GM18873 (cell line): ENCODE results near the gene NOTUM.

Source experiments
- ATAC-seq: cut with Tn5 transposase; IDR thresholded peaks from one replicate; pipeline ENCODE4 v1.9.1; 2021; ENCODE audit warnings: mild to moderate bottlenecking, moderate library complexity, moderate number of reproducible peaks; ENCODE audit not compliant: unreplicated experiment, low FRiP score

The NOTUM gene

GRCh38 chr17:81940538-81941483 is 20.2 kb downstream of the NOTUM start:
- ATAC-seq, result no peak

DNA sequence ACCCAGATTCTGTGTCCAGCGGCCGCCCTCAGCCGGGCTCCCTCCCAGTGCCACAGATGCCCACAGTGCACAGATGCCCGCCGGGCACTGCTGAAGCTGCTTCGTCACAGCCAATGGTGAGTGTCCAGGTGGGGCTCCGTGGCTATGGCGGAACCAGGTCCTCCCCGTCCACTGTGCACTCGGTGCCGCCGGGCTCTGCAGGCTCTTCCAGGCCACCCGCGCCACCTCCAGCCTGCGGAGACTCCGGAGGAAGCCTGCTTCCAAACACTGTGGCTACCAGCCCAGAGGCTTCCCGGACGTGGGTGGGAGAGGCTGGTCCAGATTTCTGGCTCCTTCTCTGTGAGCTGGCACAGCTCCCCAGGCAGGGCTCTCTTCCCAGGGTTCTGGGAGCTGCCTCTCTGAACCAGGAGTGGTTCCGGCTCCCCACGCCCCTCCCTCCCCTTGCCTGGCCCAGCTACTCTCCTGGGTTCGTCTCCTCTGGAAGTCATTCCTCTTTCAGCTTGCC is 21.1 kb downstream of the NOTUM start:
- ATAC-seq, result no peak

- ATAC-seq, result no peak
Observed at GRCh38 chr17:81939218-81939617, 21.8 kb downstream of the NOTUM start.

- no peak for ATAC-seq
Observed at GRCh38 chr17:81935709-81936084, 25.3 kb downstream of the NOTUM start.

DNA sequence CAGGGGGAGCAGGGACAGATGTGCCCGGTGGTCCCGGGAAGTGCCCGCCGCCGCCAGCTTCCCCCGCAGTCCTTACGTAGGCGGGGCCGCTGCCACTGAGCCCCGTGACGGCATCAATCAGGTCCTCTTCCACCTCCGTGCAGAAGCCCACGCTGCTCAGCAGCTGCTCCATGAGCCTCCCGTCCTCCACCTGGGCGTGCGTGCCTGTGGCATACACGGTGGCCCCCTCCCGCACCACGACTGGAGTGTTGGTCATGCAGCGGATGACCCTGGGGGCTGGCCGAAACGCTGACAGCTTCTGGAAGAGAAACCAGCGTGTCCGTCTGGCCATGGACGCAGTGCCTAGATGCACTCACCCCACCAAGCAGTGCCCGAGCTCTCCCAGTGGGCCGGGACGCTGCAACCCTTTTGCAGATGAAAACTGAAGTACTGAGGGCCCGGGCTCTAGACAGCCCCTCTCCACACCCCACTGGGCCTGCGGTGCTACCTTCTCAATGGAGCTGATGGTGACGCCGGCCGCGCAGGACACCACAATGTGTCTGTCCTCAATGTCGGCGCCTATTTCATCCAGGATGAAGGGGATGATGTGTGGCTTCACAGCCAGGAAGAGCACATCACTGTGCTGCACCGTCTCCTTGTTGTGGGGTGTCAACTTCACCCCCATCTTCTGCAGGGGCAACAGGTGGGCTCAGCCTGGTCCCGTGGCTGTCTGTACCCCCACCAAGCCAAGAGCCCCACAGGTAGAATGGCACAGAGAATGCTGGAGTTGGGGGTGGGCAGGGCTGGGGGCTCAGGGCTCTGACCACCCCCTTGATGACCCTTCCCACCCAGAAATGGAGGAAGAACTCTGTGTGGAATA is 25.9 kb downstream of the NOTUM start:
- ATAC-seq, result no peak

DNA sequence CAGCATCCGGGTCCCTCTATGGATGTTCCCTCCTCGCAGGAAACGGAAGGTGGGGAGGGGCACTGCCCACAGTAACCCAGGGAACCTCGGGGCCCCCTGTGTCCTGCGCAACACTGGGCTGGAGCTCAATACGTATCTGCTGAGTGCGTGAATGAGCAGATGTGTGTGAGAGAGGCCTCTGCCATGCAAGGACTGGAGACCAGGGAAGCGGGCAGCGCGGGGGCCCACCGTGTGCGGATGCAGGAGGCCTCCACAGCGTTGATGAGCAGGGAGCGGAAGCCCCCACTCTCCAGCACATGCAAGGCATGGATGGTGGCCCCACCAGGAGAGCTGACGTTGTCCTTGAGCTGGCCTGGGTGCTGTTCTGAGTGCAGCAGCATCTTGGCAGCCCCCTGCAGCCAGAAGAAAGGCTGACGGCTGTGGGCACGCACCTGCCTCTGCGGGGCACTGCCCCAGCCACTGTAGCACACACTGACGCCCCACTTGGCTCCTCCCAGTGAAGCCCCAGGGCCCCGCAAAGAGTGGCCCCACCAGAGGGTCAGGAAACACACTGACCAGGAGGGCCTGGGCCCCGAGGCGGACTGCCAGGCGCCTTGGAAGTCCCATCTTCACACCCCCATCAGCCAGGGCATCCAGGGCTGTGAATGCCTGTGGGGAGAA is 26.8 kb downstream of the NOTUM start:
- no peak for ATAC-seq

GRCh38 chr17:81933178-81933699 is 27.7 kb downstream of the NOTUM start:
- ATAC-seq, result no peak

- ATAC-seq, result no peak
Observed at GRCh38 chr17:81932333-81932983, 28.5 kb downstream of the NOTUM start.

DNA sequence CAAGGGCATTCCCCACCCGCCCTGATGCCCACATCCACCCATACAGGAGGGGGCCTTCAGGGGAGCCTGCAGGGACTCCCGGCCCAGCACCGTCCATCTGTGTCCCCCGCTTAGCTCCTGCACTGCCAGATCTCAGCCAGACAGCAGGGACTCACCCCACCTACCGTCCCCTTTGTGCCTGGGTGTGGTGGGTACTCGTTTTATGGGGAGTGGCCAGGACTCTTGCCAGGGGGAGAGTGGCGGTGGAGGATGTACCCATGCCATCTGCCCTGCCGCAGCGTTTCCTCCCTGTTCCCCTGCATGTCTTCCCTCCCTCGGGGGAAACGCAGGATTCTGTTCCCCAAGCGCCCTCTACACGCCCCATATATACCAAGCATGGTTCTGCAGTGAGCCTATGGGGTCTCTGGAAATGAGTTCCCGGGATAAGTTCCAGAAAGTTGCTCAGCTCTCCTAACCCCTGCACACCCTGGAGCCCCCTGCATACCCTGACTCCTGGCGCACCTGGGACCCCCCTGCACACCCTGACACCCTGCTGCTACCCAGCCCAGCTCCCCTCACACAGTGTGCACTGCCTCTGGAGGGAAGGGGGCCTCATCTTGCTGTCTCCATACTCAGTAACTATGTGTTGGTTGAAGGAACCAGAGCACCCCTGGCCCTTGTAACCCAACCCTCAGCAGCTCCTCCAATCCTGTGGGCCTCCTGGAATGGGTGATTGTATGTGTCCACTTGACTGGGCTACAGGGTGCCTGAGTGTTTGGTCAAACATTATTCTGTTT is 29.2 kb downstream of the NOTUM start:
- ATAC-seq, result no peak

DNA sequence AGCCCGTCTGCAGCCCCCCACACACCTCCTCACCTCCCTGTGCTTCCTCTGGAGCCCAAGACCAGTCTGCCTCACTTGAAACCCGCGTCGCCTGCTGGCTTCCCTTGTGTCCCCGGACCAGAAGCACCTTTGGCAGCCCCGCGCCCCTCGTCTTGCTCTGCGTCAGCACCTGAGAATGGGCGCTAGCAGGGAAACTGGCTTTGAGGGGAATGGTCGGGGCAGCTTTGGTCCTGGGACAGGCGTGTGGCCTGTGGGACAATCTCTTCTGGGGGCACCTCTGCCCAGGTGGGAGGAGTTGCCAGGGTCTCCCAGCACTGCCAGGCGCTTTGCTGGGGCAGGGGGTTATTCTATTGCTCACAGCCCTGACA is 29.8 kb downstream of the NOTUM start:
- ATAC-seq, result no peak

- ATAC-seq, result no peak
Observed at GRCh38 chr17:81930142-81931125, 30.6 kb downstream of the NOTUM start.

DNA sequence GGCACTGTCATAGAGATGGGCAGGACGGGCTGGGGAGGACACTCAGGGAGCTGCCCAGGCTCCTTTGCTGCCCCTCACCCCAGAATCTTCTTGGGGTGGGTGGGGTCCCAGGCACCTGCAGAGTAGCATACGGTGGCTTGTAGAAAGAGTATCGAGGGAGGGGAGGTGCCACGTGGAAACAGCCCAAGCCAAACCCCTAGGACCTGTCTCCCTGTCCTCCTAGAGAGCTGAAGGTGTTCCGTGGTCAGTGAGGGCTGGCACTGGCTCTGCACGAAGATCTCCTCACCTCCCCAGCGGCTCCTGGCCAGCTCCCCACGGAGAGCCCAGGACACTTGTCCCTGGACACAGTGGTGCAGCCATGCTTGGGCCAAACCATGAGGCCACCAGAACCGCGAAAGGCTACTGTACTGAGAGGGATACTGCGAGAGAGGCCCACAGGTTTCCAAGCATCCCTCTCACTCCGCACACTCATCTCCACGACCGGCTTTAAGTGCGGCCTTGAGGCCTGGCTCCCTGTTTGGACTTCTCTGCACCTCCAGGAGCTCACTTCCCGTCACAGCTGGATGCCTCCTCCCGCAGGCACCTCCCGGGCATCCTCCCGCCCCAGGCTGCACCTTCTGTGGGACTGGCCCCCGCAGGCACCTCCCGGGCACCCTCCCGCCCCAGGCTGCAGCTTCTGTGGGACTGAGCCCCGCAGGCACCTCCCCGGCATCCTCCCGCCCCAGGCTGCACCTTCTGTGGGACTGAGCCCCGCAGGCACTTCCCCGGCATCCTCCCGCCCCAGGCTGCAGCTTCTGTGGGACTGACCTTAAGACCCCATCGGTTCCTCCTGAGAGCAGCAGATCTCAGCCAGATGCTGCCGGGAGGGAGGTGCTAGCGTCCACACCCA is 31.5 kb downstream of the NOTUM start:
- ATAC-seq, result no peak

DNA sequence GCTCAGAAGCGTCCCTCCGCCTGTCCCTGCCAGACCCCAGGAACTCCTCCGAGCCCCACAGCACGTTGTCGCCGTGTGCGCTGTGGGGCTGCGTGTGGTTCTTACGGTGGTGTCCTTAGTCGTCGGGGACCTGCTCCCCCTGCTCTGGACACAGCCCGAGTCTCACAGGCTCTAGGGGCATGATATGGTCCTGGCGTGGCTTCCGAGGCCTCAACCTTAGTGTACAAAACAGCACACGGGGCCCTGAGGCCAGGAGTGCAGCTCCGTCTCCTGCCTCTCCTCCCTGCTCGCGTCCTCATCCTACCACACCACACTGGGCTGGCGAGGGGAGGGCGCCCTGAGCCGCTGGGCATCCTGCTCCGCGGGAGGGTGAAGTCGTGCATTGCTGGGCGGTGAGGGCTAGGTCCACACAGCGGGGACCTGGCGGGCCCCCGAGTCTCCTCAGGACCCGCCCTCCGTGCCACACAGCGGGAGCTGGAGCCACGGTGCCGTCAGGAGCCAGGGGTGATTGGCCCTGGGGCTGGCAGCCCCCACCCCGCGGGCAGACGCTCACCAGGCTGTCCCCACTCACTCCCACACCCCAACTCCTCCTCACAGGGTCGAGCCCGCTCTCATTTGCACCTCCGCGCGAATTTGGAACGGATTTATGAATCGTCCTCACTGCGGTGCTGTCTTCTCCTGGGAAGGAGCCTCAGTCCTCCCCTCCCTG is 32.3 kb downstream of the NOTUM start:
- ATAC-seq, result no peak

- ATAC-seq, result peak; percentile 57
Observed at GRCh38 chr17:81927653-81928543, 33.1 kb downstream of the NOTUM start, which contains the start of gene MAFG. Gene MAFG (minus strand): TSS chr17:81927735. CDS start chr17:81923185, 4,550 bp downstream.

GRCh38 chr17:81927152-81927652 is 33.8 kb downstream of the NOTUM start:
- no peak for ATAC-seq
